C4-2B (cell line): ENCODE data around the gene SPINK5.

Experiments
- CTCF ChIP-seq: fragments of 450-650 bp; conservative IDR thresholded peaks from 2 replicates; pipeline ENCODE4 v1.5.1; 2017; ENCODE audit warnings: mild to moderate bottlenecking
- ZFX ChIP-seq: fragments of 450-650 bp; IDR thresholded peaks from 2 replicates; pipeline ENCODE4 v1.6.1; 2017

GRCh38 chr5:148094336-148094735 is 30.6 kb downstream of the SPINK5 start:
- TF ChIP-seq CTCF, result no peak
- TF ChIP-seq ZFX, result no peak
